Measurements from ENCODE around the gene ADM. TPM values are rescaled to one million over a fixed set of nuclear protein-coding genes. Genes with fewer than 3 reads are reported as not detected.

ADM gene
- total RNA-seq, 1 donor from 2014 or later, result 569 TPM

DNA sequence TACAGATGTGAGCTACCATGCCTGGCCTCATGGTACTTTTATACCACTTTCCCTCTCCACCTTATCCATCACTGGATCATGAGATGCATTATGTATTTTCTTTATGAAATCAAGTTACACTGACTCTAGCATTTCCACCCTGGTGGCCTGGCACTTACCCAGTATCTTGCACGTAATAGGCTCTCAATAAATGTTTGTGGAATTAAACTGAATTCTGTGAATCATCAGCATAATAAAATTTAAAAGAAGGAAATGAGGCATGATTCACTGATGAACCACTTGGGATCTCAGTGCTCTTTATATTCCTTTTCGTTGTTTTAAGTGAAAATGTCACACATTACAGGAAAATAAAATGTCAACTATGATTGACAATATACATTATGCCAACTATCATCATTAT is 25.1 kb downstream of the ADM start:
- DNase-seq, result peak; percentile 77

DNA sequence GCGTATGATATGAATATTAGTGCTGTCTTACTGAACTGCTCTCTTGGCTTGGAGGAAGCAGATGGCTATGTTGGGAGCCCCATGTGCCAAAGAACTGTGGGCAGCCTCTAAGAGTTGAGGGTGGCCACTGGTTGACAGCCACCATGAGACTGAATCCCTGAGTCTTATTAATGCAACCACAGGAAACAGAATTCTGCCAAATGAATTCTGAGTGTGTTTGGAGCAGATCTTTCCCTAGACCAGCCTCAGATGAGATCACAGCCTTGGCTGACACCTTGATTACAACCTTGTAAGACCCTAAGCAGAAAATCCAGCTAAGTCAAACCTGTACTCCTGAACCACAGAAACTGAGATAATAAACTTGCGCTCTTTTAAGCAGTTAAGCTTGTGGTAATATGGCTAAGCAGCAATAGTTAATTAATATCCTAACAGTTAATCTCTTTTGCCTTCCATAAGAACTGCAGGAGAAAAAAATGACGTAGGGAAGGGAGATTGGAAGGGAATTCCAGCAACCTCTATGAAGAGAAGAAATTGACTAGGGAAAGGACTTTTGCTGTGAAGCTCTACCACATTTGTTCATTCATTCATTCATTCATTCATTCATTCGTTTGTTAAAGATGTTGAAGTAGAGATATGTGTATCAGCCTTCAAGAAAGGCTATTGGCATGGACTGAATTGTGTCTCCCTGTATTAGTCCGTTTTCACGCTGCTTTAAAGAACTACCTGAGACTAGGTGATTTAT is 26.8 kb downstream of the ADM start:
- no peak for DNase-seq

DNA sequence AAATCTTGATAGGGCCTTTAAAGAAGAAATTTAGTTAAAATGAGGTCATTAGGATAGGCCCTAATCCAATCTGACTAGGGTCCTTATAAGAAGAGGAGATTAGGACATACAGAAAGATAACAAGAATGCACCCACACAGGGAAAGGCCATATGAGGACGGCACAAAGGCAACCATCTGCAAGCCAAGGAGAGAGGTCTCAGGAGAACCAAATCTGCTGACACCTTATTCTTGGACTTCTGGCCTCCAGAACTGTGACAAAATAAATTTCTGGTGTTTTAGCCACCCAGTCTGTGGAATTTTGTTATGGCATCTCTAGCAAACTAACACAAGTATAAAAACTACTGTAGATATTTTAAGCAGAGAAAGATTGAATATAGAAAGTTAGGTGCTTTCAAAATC is 28.6 kb downstream of the ADM start:
- DNase-seq, result no peak

DNA sequence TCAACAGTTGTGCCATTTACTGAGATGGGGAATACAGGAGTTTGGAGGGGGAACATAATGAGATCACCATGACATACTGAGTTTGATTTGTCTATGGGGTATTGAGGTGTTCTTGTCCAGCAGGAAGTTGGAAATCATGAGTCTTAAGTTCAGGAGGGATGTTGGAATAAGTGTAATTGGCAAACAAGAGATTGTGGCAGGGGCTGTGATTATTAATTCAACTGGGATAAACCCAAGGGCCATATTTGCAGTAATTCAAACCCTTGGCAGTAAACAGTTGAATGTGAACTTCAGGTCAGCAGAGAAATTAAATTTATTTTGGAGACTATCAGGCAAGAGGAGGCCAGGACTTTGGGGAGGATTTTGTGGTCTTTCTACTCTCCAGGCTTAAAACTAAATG is 33.4 kb downstream of the ADM start:
- no peak for DNase-seq

DNA sequence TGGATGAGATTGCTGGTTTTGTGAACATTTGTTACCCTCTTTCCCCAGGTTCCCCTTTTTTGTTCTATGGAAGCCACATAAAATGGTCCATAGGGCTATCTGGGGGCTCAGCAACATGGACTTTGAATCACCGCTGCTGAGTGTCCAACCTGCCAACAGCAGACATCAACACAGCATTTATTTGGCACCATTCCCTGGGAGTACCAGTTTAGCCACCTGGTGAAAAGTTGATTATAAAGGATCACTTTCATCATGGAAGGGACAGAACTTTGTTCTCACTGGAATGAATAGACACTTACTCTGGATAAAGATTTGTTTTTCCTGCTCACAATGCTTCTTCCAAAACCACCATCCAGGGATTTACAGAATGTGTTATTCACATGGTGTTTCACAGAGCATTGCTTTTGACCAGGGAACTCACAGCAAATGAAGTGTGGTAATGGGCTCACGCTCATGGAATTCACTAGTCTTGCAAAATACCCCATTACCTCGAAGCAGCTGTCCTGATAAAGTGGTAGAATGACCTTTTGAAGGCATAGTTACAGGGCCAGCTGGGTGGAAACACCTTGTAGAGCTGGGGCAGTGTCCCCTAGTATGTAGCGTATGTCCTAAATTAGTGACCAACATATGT is 43.9 kb downstream of the ADM start:
- no peak for DNase-seq

DNA sequence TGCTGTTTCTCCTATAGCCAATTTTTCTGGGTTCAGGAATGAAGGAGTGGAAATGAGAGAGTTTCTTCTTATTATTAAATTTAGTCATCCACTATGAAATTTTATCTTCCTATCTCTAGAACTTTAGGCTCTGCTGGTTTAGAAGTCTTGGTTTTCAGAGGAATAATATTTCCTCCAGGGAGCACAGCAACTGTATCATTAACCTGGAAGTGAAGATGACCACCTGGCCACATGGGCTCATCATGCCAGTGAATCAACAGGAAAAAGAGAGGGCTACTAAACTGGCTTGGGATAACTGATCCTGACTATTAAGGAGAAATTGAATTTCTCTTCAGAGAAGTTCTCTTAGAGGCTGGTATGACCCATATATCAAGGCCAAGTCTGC is 44.4 kb downstream of the ADM start:
- no peak for DNase-seq

DNA sequence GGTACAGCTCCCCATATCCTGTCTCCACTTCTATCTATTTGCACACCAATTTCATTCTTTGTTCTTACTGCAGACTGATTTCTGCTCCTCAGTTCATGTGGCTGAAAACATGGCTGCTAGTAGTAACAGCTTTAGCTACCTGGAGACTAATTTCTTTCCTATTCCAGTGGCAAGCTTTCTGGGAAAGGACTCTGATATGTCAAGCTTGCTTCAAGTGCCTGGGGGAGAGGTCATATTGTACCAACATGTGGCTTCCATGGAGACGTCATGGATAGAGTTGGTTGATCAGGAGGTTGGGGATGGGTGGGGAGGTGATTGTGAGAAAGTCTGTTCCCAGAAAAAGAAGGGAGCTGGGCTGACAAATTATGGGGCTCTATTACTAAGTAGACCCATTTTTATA is 44.9 kb downstream of the ADM start:
- DNase-seq, result no peak

DNA sequence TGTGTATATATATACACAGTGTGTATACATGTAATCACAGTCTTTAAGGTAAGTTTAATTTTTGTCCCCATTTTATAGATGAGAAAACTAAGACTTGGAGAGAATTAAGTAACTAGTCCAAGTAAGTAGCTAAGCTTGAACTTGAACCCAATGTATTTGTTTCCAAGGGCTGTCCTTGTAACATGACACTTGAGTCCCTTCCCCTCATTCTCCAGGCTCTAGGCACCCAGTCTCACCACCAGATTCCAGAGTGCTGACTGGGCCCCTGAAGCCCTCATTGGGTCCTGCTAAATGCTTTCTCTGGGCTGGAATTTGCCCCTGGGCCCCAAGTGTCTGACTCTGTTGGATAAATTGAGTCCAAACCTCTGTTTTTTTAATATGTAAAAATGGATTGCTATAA is 45.5 kb downstream of the ADM start:
- DNase-seq, result peak; percentile 11

DNA sequence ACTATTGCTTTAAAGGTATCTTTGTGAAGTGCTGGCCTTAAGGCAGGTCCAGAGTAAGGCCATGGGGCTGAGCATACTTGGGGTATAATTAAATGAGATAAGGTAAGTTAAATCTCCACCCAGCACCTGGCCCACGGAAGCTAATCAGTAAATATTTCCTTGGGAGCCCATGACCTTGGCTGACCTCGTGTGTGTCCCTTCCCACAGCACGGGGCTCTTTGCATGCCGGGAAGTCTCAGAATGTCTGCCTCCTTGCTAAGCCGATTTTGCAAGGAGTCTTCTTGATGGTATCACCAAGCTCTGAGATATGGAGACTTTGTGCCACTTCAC is 46.5 kb downstream of the ADM start:
- DNase-seq, result no peak

DNA sequence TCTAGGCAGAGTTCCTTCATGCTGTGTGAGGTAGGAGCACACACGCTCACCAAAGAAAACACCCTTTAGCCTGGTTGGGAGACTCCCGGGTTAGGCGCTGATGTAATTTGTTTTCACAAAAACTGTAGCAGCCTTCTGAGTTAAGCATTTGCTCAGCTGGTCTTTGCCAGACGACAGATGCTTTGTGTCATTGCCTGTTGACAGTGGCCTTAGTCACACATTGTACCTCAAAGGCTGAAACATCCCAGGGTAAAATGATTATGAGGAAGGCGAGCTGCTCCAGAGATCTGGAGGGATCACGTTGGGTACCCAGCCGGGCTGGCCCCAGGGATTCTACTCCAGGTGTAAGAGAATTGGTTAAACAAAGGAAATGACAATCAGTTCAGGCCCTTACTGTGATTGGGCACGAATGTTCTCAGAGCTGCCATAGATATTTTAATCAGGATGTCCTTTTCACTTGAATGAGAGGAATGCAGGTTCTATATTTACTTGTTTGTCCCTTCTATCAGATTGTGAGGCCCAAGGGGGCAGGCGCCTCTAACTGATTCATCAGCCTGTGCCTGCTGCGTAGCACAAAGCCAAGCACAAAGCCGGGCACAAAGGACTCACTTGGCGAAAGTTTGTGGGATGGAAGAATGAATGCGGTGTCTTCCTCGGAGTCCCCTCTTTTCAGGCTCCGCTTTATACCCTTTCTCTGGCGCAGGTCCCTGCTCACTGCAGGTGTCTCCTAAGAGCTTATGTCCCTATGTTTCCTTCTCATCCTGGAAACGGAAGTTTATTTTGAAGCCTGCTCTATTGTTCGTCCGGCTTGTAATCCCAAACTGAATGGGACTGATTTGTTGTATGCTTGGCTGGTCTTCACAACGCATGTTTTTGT is 47.1 kb downstream of the ADM start:
- DNase-seq, result peak; percentile 97

DNA sequence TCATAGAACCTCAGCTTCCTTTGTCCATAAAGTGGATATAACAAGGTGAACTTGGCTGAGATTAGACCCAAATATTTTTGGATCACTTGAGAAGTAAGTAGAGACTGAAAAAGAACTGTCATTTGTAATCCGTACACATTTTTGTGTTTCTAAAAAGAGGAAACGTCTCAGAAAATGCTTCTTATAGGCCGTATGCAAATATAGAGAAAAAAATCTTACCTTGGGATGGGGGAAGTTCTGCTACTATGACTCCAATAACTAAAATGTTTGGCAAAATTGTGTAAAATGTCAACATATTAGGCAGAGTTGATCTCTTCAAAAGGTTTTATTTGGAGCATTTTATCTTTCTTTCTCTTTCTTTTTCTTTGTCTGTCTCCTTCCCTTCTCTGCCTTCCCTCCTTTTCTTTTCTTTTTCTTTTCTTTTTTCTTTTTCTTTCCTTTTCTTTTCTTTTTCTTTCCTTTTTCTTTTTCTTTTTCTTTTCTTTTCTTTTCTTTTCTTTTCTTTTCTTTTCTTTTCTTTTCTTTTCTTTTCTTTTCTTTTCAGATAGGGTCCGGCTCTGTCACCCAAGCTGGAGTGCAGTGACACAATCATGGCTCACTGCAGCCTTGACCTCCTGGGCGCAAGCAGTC is 48.2 kb downstream of the ADM start:
- DNase-seq, result no peak

DNA sequence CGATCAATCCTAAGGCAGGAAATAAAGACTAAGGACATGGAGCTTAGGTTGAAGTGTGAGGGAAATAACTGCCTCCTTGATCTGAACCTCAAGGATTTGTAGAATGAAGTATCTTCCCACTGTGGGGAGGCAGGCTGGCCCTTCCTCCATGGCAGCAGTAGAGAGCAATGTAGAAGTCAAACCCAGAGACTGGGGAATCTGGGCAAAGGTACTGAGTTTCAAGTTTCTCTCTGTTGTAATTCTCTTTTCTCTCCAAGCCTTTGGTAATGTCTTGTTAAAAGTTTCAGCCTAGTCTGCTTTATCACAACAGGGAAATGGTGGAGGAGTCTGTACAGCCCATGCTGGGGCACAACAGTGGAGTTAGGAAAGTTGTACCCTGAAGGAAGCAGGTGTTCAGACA is 49.5 kb downstream of the ADM start:
- no peak for DNase-seq

DNA sequence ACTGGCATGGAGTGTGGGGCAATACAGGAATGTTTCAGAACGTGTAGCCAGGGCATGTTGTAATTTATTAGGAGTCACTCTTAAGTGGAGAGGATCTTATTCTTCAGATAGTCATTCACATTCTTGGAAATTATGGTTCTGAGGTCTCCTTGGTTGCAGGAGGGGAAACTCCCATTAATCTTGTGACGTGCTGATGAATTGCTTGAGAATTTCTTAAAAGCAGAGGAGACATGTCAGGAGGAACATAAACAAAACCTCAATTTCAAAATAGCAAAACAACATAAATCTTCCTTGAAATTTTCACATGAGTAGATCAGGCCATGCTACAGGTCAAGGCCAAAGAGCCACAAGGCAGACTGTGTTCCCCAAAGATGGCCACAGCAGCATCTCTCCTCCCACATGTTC is 50.4 kb downstream of the ADM start:
- no peak for DNase-seq

DNA sequence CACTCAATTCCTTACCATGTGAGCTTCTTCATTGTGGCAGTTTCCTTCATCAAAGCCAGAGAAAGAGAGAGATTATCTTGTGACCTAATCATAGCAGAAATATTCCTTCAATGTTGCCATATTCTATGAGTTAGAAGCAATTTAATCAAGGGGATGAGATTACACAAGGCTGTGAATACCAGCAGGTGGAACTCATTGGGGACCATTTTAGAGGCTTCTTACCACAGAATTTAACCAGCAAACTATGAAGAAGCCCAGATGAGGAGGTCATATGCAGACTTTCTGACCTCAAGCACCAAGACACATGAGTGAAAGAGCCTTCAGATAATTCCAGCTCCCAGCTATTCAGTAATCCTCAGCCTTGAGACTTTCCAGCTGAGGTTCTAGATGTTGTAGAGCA is 51.3 kb downstream of the ADM start:
- DNase-seq, result no peak

Other genes starting within 250 kb of the ADM start
- 49.9 and 57.9 TPM in 2 replicates for gene SBF2, start 10.9 kb upstream of the ADM start, total RNA-seq
- gene AMPD3, start 150.2 kb downstream of the ADM start, total RNA-seq, result 1.0 and 2.3 TPM in 2 replicates
- gene RNF141, start 236.1 kb downstream of the ADM start, total RNA-seq, result 42.4 and 50.1 TPM in 2 replicates